Progenitor cell of endocrine pancreas (in vitro differentiated cells): ENCODE measurements around the gene SNED1. TPM values are rescaled to one million over a fixed set of nuclear protein-coding genes. Genes with fewer than 3 reads are reported as not detected.

Source experiments
- DNase-seq: peaks from one replicate; pipeline ENCODE4 v3.0.0; 2021; ENCODE audit warnings: low spot score; ENCODE audit not compliant: unreplicated experiment
- H3K27ac Mint-ChIP-seq: 2 replicates; pipeline ENCODE4 v1.8.0; 2021; ENCODE audit warnings: mild to moderate bottlenecking, moderate library complexity, mixed read lengths
- H3K27me3 Mint-ChIP-seq: 2 replicates; pipeline ENCODE4 v1.8.0; 2021; ENCODE audit warnings: mixed read lengths
- H3K36me3 Mint-ChIP-seq: 2 replicates; pipeline ENCODE4 v1.8.0; 2022; ENCODE audit warnings: mixed read lengths; ENCODE audit not compliant: insufficient read depth
- H3K4me1 Mint-ChIP-seq: 2 replicates; pipeline ENCODE4 v1.8.0; 2021; ENCODE audit warnings: low read depth, mixed read lengths
- H3K4me3 Mint-ChIP-seq: 2 replicates; pipeline ENCODE4 v1.8.0; 2021; ENCODE audit warnings: low read depth, mild to moderate bottlenecking, moderate library complexity, mixed read lengths
- H3K9me3 Mint-ChIP-seq: 2 replicates; pipeline ENCODE4 v1.8.0; 2021; ENCODE audit warnings: low read depth, mixed read lengths
- CTCF ChIP-seq: fragments of 200-600 bp; sonication (generic); IDR thresholded peaks from one replicate; pipeline ENCODE4 v1.5.0; 2021; ENCODE audit warnings: antibody characterized with exemption, mild to moderate bottlenecking; ENCODE audit not compliant: unreplicated experiment
- total RNA-seq: library from RNA; stranded (reverse); gene quantifications from 2 replicates; pipeline ENCODE4 v1.2.1, GENCODE V29; 2021

Gene SNED1
- total RNA-seq, 1 donor from 2014 or later = 2.2 TPM

GRCh38 chr2:241009601-241010530, 11.4 kb downstream of the SNED1 start:
- Mint-ChIP-seq H3K9me3 (peaks cover 10% of the 10 kb centered on the region), H3K27me3 (peaks cover 10% of the 10 kb centered on the region), H3K4me3 (no peak overlapping the region), H3K36me3 (no peaks in the 10 kb centered on the region), H3K4me1 (no peaks in the 10 kb centered on the region), H3K27ac (peak overlapping the region; percentile 45)
- TF ChIP-seq CTCF = no peak
- DNase-seq = peak; percentile 10

- Mint-ChIP-seq H3K36me3 (no peaks in the 10 kb centered on the region), H3K27me3 (peaks cover 10% of the 10 kb centered on the region), H3K9me3 (peaks cover 5% of the 10 kb centered on the region), H3K4me3 (no peak overlapping the region), H3K4me1 (no peaks in the 10 kb centered on the region), H3K27ac (peak overlapping the region; percentile 45)
- DNase-seq = no peak
- TF ChIP-seq CTCF = no peak
These were observed 12.3 kb downstream of the SNED1 start for GRCh38 chr2:241010531-241011295.

GRCh38 chr2:241011296-241011600, 12.8 kb downstream of the SNED1 start:
- no peak overlapping the region for H3K4me3 Mint-ChIP-seq
- no peak overlapping the region for H3K27ac Mint-ChIP-seq
- H3K4me1 Mint-ChIP-seq = no peaks in the 10 kb centered on the region
- no peak for TF ChIP-seq CTCF
- H3K9me3 Mint-ChIP-seq = no peaks in the 10 kb centered on the region
- peaks cover 10% of the 10 kb centered on the region for H3K27me3 Mint-ChIP-seq
- H3K36me3 Mint-ChIP-seq = no peaks in the 10 kb centered on the region
- DNase-seq = peak; percentile 7

GRCh38 chr2:241011751-241012510, 13.5 kb downstream of the SNED1 start:
- no peaks in the 10 kb centered on the region for H3K4me1 Mint-ChIP-seq
- peak; percentile 9 for DNase-seq
- no peak for TF ChIP-seq CTCF
- H3K27me3 Mint-ChIP-seq = peaks cover 10% of the 10 kb centered on the region
- no peaks in the 10 kb centered on the region for H3K9me3 Mint-ChIP-seq
- H3K4me3 Mint-ChIP-seq = no peak overlapping the region
- H3K36me3 Mint-ChIP-seq = no peaks in the 10 kb centered on the region
- H3K27ac Mint-ChIP-seq = no peak overlapping the region

GRCh38 chr2:241014224-241014623, 15.8 kb downstream of the SNED1 start:
- Mint-ChIP-seq H3K36me3 (no peaks in the 10 kb centered on the region), H3K9me3 (no peaks in the 10 kb centered on the region), H3K27me3 (peaks cover 6% of the 10 kb centered on the region), H3K4me1 (no peaks in the 10 kb centered on the region), H3K27ac (no peak overlapping the region), H3K4me3 (no peak overlapping the region)
- TF ChIP-seq CTCF = no peak
- DNase-seq = peak; percentile 3
